ENCODE data around the gene PCLO.
"Not testable (repeated sequence)": the region's sequence is repeated elsewhere in the genome, so short reads cannot be mapped to it uniquely, and the experiment has no call there.

The PCLO gene

DNA sequence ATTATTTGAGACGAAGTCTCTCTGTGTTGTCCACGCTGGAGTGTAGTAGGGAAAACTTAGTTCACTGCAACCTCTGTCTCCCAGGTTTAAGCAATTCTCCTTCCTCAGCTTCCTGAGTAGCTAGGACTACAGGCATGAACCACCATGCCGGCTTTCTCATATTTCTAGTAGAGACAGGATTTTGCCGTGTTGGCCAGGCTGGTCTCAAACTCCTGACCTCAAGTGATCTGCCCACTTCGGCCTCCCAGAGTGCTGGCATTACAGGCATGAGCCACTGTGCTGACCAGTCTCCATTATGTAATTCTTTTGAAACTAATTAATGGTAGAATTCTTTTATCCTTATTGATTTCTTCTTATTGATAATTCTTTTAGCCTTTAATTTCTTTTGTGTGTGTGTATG lies 32.5 kb downstream of the PCLO start:
- DNase-seq: no peak

DNA sequence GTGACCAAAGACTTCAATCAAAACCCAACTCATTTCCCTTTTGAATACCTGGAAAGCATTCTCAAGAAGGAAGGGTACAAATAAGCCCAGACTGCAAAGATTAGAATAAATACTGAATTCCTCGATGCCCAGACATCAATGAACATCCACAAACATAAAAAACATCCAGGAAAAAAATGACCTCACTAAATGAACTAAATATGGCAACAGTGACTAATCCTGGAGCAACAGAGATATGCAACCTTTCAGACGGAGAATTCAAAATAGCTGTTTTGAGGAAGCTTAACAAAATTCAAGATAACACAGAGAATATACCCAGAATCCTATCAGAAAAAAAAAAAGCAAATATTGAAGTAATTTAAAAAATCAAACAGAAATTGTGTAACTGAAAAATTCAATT lies 43.2 kb downstream of the PCLO start:
- DNase-seq: no peak

DNA sequence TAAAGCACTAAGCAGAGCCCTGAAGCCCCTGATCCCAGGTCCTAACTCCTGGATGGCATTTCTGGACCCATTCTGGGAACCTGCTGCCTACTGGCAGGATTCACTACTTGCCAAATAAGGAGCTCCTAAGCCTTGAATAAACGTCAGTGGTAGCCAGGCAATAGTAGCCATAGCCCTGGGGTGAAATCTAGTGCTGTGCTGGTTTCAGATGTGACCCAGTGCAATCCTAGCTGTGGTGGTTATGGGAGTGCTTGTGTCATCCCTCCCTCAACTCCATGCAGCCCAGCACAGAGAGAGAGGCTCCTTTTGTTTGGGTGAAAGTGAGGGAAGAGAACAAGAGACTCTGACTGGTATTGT lies 43.7 kb downstream of the PCLO start:
- DNase-seq: no peak

DNA sequence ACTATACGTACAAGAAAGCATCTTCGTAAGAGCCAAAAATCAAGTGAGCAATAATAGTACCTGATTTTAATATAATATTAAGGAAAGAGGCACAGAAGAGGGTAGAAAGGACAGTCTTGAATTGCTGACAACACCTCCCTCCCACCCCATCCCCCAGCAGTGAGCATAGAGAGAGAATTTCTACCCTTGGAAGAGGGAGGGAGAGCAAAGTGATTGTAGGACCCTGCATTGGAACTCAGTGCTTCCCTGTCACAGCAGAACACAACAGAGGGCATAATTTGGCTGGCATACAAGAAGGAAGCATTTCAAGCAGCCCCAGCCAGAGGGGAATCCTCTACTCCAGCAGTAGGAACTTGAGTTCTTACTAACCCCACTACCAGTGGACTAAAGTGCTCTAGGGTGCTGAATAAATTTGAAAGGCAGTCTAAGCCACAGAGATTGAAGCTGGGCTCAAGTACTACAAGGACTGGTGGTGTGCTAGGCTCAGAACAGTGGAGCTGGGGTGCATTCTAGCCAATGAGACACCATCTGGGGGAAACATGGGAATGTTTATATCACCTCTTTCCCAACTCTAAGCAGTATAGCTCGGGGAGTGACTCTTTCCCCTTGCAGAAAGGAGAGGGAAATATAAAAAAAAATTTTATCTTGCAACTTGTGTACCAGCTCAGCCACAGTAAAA lies 44.2 kb downstream of the PCLO start:
- DNase-seq: no peak

DNA sequence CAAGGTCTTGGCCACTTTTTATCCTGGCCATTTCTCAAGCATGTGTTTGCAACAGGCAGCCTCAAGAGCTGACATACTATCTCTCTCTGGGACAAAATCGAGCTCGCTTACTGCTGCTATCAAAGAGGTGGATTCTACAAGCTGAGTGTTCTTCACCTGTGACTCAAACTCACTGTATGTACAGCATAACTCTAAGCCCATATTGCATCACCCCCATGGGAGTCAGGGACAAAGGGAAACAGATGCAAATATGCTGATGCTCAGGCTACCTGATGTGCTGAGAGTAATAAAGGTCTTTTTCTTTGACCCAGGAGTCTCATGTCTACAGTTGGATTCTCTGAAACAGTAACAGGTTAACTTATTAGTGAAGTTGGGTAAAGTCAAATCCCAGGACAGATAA lies 45.2 kb downstream of the PCLO start:
- no peak for DNase-seq

DNA sequence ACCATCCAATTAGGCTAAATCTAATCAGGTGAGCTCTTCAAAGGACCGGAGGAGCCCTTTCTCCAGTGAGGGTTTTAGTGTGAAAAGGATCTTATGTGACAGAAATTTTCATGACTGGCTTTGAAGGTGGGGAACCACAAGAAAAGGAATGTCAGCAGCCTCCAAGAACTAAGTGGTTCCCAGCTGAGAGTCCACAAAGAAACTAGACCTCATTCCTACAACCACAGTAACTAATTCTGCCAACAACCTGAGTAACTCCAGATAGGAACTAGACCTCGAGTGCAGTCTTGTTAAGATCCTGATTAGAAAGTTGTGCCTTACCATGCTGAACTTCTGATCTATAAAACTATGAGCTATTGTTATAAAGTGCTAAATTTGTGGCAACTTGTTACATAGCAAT lies 51.3 kb downstream of the PCLO start:
- DNase-seq: no peak

DNA sequence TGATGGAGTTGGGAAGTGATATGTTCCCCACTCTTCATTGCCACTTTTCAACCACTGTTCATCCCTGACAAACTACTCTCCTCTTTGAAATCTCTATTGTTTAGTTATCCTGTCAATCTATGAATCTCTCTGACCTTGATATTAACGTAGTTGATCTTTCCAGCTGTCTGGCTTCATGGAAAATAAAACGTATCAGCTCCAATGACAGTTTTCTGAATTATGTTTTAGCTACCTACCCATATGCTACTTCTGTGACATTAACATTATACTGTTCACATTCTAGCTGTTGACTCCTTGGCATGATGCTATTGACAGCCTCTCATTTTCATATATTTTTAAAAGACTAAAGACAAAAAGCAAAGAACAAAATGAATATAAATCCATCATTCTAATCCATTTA lies 53.3 kb downstream of the PCLO start:
- DNase-seq: no peak

DNA sequence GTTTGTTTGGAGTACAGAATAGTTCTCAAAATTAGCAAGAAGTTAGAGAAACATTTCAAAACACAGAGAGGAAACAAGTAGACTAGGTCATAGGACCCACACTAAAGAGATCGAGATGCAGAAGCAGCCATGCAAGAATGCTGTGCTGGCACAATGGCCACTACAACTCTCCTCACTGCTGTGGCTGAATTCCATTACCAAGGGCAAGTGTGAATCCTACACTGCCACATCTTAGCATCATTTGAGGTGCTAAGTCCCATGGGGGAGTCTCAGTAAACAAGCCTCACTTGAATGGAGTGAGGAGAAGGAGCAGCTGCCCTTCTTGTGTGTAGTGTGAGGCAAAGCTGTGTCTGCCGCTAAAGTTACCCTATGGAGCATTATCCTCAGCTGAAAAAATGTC lies 56.7 kb downstream of the PCLO start:
- DNase-seq: no peak

DNA sequence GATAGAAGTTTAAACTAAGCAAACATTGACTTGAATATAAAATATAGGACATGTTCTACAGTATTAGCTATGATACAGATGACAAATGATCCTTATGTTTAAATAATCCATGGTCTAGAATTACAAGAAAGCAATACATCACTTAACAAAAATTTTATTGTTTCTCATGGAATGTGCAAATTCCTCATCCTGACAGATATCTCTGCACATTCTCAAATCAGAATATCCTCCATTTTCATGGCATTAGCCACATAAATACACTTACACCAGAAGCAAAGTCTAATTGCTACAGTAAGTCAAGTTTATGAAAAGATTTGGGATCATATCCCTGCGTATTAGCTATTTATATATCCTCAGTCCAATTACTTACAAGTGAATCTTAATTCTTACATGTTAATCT lies 57.6 kb downstream of the PCLO start:
- no peak for DNase-seq

DNA sequence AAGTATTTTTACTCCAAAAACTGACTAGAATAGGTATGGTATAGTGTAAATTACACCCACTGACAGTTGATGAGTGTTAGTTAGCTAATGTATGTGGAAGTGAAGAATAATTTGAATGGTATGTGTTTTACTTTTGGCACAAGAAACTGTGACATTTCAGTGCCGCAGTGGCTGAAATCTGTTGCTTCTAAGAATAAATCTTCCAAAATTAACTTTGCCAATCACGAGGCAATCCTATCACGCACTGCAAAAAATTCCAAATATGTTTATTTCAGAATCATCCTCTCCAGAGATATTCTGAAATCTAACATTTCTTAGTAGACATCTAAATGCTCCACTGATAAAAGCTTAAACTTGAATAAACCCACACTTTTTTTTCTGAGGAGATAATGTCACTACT lies 61.2 kb downstream of the PCLO start:
- no peak for DNase-seq

DNA sequence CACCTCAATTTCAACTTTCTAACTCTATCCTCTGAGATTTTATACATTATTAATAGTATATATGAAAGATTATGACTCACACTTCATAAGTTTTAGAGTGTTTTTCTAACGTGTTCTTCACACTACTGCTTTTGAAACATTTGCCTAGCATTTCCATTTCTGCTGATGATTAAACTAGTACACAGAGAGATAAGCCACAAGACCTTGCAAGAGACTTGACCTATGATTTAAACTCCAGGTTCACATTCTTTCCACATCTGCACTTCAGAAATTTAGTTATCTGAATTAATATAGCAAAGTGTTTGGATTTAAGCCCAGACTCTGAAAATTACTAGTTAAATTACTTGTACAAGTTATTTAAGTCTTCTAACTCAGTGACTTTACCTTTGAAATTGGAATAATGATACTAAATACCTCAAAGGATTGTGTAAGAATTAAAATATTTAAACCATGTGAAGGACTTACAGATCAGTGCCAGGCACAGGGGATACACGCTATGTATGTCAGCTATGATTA lies 66.6 kb downstream of the PCLO start:
- DNase-seq: no peak

DNA sequence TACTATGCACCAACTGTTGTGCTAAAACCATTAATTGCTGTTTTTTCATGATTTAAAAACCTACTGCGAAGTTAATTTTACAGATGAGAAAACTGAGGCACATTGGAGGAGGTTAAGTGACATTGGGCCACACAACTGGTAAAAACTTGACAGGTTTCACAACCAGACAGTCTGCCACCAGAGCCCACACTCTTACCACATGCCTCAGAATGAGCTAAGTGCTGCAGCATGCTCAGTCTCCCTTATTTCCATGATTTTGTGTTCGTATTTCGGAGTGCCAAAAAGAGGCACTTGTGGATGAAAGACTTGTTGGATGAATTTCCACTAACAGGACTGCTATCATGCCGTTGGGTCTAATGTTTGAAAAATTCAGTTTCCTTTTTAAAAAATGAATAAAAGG lies 77.4 kb downstream of the PCLO start:
- DNase-seq: no peak

DNA sequence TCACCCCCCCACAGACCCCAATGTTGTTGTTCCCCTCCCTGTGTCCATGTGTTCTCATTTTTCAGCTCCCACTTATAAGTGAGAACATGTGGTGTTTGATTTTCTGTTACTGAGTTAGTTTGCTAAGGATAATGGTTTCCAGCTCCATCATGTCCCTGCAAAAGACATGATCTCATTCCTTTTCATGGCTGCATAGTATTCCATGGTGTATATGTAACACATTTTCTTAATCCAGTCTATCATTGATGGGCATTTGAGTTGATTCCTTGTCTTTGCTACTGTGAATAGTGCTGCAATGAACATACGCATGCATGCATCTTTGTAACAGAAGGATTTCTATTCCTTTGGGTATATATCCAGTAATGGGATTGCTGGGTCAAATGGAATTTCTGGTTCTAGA lies 82.8 kb downstream of the PCLO start:
- not testable (repeated sequence) for DNase-seq

DNA sequence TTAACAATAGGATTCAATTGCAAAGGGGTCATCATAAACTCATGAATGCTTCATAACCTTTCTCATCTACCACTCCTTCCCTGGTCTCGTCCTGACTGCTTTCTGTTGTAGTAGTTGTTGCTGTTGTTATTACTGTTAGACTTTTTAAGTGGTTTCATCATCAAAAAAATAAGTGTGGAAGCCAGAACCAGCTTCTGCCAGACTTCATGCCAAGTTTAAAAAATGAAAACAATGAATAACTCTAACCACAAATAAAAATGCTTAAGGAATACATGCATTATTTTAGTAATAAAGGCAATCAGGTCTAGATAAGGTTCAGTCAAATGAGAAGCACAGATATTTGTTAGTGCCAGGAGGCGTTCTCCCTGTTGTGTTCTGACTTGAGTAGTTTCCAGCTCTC lies 85.4 kb downstream of the PCLO start:
- no peak for DNase-seq

DNA sequence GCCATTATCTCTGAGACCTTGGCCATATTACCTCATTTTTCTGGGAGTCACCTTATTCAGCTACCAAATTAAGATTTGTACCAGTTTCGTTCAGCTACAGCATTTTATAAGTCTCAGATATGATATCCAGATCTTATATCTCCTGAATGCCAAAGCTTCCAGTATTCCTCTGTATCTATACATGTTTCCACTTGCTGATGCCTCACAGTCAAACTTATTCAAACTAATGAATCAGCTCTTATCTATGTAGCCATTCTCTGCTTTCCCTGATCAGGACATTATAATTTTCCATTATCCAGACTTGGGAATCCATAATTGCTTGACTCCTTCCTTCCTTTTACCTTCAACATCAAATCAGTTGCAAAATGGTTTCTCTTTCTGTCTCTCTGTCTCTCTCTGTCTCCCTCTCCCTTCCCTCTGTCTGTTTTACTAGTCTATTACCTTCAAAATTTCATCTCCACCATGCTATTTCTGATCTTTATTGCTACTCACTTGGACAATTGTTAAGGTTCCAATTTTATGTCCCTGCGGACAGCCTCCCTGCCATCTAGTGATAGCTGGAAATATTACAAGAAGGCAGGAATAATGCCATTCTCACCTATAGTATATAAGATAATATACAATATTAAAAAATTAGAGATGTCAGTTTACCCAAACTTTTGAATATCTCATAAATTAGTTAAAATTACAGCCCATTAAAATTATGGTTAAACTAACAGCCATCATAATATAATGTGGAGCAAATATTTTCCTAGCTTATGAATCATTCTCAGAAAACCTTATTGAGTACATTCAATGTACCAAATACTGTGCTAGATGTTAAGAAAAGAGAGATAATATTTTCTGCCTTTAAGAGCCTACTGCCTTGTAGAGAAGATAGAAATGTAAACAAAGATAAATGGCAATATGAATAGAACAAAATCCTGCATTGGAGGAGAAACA lies 89.8 kb downstream of the PCLO start:
- DNase-seq: no peak

DNA sequence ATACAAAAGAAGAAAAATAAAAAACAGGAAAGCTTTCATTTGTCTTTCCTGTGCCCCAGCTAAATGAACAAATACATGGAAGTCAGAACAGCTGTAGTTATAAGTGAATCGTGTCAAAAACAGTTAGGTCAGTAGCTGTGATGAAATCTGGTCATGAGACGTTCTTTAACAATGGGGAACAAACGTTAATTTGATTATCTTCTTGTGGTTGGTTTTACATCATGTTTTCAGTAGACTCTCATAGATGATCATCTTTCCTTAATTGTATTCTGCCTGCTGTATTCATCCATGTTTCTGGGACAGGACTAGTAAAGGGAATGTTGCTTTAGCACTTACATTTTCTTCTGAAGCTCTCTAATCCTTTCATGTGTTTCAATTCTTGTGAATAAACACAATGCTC lies 97.0 kb downstream of the PCLO start:
- DNase-seq: no peak

DNA sequence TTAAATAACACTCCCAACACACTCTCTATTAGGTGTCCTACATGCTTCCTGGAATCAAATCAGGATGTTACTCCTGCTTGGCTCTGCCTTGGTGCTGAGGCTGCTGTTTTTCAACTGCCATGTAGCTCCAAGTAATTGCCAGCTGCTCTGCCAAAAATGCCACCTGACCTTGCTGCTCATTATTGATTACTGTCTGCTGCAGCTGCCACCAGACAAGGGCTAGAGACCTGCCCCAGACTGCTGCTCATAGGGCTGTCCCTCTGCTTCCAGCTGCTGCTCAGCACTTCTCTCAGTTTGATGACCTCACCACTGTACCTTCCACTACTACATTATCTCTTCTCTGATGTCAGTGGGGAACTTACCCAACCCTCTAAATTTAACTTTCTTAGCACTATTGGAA lies 102.5 kb downstream of the PCLO start:
- peak; percentile 81 for DNase-seq

DNA sequence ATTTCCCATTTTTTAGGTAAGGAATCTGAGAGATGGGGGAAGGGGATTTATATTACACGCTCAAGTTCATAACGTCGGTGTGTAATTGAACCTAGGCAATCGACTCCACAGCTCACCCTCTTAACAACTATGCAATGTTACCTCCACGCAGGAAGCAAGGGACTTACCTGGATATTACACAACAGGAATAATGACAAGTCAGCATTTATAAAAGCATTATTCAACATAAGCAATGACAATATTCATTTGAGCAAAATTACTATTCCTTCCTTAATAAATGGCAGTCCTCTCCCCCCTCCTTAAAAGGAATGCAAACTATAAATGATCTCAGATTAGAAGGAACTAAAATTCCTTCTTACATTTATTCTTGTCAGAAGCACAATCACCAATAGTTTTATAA lies 104.0 kb downstream of the PCLO start:
- DNase-seq: no peak

DNA sequence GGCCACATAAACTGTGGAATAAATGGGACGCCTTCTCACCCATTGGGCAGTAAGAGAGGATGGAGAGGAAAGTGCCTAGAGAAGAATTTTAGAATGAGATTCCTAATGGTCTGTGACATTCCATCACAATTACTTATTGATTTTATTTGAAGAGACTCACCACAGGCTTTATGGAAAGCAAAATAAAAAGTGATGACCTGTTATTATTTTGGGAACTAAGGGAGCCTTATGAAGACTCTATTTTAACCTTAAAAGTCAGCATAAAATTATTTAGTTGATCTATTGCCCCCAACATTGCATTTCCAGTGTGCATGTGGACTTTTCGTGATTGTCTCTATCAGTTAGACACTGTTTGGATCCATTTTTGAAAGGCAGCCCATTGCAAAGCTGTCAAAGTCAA lies 107.5 kb downstream of the PCLO start:
- no peak for DNase-seq

DNA sequence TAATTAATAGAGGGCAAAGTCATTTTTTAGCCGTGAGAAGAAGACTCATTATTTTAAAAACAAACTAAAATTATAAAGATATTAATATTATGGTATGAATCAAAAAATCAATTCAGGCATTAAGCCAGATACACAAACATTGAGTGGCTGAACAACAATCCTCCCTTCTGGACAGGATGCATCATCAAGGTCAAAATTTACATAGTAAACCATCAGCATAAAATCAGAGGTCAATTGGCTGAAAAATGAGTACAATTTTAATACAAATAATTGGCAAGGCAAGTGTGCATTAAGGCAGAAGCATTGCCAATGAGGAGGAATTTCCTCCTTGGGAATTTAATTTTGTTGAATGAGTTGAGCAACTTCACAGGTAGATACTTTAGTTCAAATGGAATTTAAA lies 108.2 kb downstream of the PCLO start:
- no peak for DNase-seq

DNA sequence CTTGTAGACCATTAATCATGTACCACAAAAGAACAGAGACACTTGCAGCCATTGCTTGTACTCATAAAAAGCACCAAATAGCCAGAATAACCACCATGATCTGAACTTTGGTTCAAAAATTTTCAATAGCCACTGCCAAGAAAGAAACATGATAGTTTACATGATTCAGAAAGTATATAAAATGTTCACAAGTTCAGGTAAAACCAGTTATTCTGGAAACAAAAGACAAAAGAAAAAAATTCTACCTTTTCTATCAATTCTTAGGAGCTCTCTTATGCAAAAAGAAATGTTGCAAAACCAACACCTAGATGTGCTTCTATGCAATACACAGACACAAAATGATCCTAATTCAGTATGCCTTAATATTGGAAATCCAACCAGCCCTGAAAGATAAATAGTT lies 108.7 kb downstream of the PCLO start:
- DNase-seq: no peak

DNA sequence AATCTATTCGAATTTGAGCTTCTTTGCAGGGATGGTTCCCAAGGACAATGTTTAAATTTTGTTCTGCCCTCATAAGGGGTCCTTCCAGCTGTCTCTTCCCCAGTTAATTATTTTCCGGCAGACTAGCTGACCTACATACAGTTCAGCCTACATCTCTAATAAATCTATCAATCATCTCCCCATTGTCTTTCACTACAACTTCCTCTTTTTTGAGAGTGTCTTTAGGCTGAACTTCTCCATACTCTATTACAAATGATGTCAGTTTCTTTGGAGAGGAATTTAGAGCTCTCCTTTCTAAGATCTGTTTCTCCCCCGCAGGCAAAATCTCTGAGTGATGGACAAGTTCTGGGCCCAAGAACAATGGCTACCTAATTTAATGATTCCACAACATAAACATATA lies 122.2 kb downstream of the PCLO start:
- DNase-seq: no peak

DNA sequence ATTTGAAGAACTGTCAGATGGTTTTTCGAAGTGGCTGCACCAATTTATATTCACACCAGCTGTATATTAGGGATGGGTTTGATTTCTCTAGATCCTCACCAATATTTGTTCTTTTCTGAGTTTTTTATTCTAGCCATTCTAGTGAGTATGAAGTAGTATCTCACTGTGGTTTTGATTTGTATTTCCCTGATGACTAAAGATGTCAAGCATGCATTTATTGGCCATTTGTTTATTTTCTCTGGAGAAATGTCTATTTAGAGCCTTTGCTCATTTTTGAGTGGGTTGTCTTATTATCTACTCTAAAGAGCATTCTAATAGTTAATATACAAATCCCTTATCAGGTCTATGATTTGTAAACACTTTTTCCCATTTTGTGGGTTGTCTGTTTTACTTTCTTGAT lies 123.9 kb downstream of the PCLO start:
- DNase-seq: no peak

DNA sequence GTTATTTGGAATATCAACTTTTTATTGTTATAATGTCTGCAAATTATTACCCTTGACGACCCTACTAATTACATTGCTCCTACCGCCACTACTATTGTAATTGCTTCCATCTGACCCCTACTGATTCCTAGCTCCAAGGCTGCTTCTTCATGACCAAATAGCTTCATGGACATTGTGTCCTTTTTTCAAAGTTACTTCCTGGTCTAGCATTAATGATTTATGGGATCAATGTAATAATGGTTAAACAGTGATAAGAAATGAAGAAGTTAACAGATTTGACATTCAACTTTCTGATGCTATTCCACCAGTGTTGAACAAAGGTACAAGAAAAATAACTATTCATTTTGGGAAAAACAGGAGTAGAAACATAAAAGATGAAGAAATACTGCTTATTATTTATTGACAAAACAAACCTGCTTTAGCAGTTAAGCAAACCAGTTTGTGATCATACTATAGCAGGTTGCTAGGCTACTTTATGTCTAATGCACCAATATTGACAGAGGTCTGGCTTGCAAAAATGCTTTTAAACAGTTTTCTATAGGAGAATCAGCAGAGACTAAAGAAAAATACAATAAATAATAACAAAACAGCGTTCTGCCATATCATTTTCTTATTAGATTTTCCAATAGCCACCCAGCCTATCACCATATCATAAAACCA lies 125.8 kb downstream of the PCLO start:
- DNase-seq: no peak
